HG03439 (cell line): ENCODE measurements around the gene KRT7.
"Not testable (repeated sequence)": the region's sequence is repeated elsewhere in the genome, so short reads cannot be mapped to it uniquely, and the experiment has no call there.

ENCODE experiments used
- ATAC-seq: cut with Tn5 transposase; IDR thresholded peaks from one replicate; pipeline ENCODE4 v1.9.1; 2021; ENCODE audit warnings: mild to moderate bottlenecking, moderate library complexity; ENCODE audit not compliant: unreplicated experiment

KRT7 gene

DNA sequence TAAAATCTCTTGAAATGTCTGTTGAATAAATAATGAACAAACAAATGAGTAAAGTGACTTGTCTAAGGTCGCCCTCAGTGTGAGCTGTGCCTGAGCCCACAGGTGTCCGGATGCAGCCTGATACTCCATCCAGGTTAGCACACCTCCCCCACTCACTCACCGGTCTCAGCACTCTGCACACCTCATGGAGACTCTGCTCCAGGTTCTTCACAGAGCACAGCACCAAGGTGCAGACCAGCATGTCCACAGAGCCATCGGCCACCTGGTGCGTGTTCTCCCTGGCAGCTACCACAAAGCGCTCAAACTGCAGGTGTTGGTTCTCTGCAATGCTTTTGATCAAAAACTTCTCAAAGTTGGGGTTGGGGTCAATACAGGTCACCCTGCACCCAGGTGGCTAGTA, 4.1 kb upstream of the KRT7 start:
- no peak for ATAC-seq

DNA sequence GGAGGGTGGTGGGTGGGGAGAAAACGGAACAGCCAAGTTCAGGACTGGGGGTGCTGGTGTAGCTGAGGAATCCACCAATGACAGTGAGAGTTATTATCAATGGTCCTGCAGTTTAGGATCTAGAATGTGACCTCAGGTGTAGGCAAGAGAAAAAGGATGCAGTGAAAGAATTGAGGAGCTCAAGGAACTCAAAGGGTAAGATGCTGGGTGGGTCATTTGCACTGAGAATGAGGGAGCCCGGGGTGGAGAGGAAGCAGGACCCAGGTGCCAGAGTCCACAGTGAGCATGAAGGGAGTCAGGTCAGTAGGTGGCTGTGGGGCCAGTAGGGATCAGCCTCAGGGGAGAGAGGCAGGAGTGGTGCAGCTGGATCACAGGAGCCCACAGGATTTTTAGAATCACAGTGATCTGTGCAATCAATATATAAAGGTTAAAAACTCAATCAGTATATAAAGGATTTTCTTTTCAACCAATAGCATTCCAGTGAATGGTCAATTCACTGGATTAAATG, 3.2 kb upstream of the KRT7 start:
- no peak for ATAC-seq

DNA sequence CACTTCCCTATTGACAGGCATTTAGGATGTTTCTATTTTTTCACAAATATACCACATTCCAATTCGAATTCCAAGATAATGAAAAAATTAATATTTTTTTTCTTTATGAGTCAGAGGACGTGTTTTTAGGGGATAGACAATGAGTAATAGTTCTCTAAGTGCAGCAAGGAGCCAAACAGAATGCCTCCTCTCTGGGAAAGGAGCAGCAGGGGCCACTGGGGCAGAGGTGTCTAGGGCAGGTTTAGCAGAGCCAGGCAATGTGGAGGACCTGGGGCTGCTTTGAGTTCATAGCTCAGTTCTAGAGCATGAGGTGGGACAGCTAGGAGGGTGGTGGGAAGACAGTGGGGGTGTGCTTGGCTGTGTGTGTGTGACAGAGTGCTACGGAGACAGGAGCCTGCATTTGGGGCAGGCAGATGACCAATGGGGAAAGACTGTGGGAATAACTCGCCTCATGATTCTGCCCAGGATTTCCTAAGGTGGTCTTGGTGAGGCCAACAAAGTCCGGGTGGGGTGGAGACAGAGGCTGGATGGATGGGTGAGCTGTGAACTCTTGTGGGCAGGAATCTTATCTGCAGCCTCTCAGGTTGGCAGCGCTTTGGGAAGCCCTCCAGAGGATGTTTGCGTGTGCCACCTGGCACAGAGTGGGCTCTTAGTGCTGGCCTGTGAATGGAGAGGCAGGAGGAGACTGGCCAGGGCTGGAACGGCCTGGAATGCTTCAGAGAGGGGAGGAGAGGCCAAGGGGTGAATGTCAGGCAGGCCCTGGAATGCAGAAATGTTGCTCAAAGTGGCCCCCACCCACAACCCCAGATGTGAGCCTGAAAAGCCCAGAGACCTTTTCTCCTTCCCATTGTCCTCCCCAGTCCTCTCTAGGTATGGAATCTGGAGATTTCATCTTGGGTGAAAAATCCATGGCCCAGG, 2.4 kb upstream of the KRT7 start:
- no peak for ATAC-seq

DNA sequence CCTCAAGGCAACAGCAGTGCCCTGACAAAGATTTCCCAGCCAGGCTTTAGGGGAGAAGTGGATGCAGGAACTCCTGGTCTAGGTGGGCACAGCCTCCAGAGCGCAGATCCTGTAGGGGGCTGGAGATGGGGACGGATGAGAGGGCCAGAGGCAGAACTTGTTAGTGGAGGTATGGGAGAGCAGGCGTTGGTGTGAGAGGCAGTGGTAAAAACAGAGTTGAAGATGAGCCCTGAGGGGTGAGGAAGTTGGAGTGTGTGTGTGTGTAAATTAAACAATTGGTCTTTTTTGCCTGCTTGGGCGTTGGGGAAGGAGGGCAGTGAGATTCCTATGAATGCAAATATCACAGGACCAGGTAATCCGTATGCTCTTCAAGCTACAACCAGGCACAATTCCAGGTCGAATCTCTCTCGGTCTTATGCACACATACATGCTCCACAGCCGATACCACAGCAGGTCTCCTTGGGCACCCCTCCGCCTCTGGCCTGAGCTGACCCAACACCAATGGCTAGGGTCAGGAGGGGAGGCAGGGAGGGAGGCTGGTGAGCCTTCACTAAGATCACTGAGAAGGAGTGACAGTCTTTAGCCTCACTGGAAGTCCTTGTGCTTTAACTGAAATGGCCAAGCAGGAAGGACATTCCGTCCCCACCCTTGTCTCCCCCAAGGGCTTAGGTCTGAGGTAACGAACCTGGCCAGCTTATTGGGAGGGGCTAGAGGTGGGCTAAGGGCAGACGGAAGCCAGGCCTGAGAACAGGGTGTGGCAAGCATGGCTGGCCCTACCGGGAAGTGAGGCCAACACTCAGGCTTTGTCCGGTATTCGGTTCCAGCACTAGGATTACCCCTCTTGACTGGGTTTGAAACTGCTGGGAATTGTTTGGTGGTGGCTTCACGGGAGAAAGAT, 1.5 kb upstream of the KRT7 start:
- no peak for ATAC-seq

DNA sequence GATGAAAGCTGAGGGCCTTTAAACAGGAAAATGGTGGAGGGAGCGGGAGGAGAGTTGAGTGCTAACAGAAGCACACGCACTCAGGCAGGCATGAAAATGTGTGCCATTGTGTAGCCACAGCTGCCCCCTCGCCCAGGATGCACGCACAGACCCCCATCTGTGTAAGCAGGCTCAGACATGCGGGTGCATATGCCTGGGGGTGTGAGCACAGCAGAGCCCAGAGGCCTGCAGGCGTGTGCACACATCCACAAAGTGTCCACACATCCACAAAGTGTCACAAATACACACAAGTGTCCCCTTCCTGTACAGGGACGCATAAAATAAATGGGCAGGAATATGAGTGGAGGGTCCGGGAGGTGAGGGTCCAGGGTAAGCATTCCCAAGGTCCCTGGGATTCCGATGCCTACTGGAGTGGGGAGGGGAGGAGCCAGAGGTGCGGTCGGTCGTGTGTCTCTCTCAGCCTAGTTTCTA, 805 bp upstream of the KRT7 start:
- ATAC-seq = no peak

DNA sequence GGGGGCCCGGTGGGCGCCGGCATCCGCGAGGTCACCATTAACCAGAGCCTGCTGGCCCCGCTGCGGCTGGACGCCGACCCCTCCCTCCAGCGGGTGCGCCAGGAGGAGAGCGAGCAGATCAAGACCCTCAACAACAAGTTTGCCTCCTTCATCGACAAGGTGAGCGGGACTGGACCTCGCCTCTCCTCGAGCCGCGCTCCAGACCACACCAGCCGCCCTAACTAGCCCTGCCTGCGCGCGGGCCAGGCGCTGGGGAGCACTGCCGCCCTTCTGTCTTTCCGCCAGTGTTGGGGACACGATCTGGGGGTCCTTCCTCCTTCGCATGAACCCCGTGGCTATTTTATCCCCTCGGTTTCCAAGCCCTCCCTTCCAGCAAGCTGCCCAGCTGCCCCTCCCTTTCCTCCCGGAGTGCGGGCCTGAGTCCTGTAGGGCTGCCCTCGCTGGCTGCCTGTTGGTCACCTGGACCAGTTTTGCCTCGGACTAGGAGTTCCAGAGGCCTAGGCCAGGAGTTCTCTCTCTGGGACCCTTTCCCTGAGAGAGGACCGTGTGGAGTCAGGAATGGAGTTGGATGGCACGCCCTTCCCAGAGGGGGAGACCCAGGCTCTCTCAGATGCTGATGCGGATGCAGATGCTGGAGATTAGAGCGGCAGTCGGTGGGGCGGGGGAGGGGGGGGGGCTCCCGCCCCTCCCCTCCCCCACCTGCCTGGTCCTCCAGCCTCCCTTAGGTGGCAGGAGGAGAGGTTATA, 592 bp downstream of the KRT7 start:
- no peak for ATAC-seq

DNA sequence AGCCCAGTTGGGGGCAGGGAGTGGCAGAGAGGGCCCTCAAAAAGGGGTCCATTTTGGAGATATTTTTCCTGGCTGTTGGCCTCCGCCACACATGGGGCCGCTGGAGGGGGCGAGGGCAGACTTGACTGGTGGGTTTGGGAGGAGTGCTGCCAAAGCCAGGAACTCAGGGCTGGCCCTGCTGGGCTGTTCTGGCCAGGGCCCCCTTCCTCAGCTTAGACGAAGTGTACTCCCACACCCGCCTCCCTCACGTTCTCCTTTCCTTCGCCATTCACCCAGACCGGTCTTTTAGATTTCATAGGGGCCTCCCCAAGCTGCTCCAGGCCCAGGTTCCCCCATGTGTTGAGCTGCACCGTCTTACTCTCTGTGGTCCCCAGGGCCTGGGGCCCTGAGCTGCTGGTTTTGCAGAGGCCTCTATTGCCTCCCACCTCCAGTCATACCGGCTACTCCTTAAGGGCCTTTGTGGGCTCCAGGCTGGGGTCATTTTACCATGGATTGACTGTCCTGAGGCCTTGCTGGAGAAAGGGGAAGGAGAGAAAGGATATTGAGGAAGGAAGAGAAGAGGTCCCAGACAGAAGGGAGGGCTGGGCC, 1.3 kb downstream of the KRT7 start:
- ATAC-seq = no peak

DNA sequence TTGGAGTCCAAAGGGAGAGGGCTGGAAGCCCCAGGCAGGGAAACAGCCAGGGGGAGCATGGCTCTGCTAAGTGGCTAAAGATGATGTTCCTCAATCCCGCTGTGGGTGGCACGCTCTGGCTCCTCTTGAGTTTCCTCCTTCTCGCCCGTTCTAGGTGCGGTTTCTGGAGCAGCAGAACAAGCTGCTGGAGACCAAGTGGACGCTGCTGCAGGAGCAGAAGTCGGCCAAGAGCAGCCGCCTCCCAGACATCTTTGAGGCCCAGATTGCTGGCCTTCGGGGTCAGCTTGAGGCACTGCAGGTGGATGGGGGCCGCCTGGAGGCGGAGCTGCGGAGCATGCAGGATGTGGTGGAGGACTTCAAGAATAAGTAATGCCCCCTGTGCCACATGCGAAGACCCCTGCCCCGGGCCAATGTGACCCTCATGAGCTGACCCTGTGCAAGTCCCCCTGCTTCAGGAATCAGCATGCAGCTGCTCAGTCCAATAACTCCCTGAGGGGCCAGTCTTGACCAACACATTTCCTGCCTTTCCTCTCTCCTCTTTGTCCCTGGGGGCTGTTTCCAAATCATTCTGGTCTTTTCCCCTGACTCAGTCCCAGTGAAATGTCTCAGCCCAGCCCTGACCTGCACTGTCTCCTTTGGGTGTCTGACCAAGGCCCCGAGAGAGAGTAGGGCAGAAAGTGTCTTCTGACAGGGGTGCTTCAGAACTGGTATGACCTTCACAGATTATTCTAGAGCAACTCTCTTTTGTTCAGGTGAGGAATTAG, 2.1 kb downstream of the KRT7 start:
- ATAC-seq = no peak

DNA sequence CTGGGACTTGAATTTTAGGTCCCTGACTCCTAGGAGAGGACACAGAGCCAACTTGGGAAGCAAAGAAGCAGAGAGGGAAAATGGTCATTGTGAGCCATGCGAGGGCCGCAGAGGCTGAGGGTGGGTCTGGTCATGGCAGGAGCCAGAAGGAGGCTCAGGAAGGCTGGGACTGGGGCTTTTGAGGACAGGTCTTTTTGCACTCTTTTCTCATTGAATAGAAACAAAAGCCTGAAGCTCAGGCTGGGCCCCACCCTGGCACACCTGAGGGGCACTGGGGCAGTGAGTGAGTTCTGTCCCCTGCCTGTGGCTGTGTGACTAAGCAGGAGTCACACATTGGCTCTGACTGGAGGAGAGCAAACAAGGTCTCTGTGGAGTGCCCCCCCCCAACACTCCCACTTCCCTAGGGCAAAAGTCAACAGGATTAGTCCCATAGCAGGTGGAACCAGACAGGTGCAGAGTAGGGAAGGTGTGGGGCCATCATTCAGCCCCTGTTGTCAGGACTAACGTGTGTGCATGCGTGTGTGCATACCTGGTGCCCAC, 2.8 kb downstream of the KRT7 start:
- ATAC-seq = no peak

DNA sequence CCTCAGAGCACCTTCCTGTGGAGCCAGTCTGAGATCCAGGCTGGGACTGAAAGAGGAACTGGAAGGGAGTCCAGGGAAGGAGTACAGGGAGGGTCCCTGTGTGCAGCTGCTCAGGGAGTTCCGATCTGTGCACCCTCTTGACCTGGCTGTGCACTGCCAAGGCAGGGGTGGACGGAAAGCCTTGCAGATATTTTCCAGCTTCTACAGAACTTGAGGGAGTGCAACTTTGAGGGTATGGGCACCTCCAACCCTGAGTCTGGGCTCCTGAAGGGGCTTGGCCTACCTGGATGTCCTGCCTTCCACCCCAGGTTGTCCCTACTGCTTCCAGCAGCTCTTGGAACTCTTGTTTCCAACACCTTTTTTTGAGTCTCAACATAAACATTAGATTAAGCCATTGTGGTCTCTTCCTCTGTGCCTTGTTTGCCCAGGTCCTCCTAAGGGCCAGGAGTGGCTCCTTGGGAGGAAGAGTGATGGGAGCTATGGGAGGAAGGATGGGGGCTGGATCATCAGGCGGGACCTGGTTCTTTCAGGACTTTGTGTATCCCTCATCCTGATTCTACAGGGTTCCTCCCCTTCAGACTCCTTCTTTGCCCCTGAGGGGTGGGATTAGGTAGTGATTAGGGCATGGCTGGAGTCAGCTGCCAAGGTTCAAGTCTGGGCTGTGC, 3.5 kb downstream of the KRT7 start:
- ATAC-seq = no peak

DNA sequence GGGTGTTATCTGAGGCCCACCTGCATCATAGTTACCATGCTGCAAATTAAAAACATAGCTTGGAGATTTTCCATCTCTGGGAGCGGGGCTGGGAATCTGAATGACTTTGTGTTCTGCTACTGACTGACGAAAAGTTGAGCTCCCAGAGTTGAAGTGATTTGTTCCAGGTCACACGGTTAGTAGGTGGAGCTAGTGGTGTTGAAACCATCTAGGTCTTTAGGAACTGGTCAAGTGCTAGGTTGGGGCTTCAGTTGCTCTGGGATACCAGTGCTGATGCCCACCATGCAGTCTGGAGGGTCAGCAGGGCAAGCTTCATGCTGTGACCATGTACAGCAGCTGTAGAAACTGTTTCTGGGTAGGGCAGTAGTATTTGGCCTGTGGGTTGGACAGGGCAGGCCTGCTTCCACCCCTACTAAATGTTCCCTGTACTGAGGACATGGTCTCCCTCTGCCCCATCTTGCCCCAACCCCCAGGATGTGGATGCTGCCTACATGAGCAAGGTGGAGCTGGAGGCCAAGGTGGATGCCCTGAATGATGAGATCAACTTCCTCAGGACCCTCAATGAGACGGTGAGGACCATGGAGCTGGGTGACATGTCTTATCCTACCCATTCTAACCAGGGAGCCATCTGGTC, 5.3 kb downstream of the KRT7 start:
- no peak for ATAC-seq

DNA sequence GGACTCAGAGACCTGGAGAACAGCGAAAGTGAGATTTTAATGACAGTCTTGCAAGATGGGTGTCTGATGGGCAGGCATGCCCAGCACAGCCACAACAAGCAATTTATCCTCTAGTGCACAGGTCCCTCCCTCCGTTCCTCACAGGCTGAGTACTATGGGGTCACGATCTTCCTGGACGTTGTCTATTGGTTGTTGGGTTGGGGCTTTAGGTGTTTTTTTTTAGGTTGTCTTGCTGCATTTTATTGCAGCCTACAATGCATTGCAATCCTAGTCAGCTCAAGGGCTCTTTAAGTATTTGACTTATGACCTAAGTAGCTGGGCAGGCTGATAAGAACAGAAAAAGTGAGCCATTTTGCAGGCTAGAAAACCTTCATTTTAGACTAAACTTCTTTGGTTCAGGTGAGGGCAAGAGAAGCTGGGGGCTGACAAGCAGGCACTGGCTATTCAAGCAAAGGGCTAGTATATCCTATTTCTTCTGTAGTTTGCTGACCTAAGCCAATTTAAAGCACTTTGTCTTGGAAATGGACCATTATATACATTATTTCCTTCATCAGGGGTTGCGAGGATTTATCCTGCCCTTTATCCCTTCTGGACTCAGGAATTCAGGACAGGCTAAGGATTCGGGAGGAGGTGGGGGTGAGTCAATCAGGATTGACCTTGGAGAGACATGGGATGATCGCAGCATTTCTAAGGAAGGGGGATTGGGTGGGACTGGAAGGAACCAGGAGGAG, 6.0 kb downstream of the KRT7 start:
- no peak for ATAC-seq

DNA sequence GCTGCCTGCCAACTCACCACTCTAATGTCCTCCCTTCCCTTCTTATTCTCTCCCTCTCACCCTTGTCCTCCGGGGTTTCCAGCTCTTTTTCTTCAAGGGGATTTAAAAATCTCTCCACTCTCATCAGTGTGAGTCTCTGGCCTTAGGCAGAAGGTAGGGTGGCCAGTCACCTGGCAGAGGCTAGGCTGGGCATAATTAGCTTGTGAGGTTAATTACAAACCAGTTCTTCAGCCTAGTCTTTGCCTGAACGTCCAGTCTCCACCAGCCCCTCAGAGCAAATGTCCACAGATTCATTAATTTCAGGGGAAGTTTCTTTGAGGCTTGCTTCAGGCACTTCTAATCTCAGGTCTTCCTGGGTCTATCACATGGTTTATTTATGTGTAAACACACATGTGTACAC, 6.7 kb downstream of the KRT7 start:
- ATAC-seq = no peak

DNA sequence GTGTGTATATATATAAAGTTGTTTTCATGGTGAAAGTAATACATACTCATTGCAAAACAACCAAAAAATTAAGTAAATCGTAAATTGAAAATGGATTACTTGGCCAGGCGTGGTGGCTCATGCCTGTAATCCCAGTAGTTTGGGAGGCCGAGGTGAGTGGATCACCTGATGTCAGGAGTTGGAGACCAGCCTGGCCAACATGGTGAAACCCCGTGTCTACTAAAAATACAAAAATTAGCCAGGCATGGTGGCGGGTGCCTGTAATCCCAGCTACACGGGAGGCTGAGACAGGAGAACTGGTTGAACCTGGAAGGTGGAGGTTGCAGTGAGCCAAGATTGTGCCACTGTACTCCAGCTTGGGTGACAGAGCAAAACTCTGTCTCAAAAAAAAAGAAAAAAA, 7.2 kb downstream of the KRT7 start:
- not testable (repeated sequence) for ATAC-seq

DNA sequence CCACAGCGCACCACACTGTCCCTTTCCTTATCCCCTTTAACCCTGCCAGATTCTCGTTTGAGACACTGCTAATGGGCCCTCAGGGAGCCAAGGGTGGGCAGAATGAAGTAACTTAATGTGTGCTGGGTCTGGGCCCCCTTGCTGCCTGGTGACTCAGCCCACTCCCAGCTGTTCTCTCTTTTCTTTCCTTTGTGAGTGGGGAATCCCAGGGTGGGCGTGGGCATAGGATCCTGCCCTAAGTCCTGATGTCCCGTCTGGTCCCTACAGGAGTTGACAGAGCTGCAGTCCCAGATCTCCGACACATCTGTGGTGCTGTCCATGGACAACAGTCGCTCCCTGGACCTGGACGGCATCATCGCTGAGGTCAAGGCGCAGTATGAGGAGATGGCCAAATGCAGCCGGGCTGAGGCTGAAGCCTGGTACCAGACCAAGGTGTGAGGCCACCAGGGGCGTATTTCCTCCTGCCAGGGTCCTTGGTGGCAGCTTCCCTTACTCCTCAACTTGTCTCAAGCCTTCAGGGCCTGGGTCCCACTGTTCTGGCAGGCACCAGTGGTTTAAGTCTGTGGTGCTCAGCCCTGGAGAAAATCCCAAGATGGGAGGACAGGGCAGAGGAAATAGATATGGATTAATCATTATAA, 8.3 kb downstream of the KRT7 start:
- no peak for ATAC-seq

DNA sequence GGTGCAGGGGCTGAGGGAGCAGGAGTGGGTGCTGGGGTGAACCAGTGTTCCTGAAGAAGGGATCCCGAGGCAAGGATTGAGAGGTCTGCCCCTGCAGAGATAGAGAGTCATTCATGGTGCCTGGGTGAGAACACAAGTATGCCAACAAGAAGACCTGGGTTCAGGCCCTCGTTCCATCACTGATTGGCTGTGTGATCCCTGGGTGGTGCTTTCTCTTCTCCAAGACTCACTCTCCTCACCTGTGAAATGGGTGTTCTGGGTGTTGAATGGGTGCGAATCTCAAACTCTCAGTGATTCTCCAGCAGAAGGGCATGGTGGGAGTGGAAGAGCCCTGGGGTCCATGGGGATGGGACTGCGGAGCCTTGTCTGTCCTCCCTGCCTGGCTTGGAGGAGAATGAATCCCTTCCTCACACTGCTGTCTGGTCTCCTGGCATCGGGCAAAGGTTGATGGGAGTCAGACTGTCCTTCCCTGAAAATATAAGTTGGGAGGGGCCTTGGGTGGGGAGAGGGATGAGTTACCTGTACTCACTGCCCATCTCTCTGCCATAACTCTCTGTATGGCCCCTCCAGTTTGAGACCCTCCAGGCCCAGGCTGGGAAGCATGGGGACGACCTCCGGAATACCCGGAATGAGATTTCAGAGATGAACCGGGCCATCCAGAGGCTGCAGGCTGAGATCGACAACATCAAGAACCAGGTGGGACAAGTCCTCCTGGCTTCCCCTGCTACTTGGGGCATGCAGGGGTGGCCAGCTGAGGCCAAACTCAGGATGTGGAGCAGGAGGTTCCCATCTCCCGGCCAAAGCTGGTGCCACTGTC, 9.6 kb downstream of the KRT7 start:
- ATAC-seq = no peak
